Dermis blood vessel endothelial cell (primary cell): ENCODE measurements around the gene PPARA. TPM values are rescaled to one million over a fixed set of nuclear protein-coding genes. Genes with fewer than 3 reads are reported as not detected.
"Not testable (repeated sequence)": the region's sequence is repeated elsewhere in the genome, so short reads cannot be mapped to it uniquely, and the experiment has no call there.

Experiments used
- DNase-seq: peaks from one replicate; pipeline ENCODE4 v3.0.0; 2010
- total RNA-seq: library from RNA; depleted of rRNA; stranded (reverse); fragments of >200 nt; gene quantifications from 2 replicates; pipeline ENCODE4 v1.2.3, GENCODE V29; 2014

Gene PPARA
- total RNA-seq, 1 donor from 2014 or later, result 20.6 TPM

DNA sequence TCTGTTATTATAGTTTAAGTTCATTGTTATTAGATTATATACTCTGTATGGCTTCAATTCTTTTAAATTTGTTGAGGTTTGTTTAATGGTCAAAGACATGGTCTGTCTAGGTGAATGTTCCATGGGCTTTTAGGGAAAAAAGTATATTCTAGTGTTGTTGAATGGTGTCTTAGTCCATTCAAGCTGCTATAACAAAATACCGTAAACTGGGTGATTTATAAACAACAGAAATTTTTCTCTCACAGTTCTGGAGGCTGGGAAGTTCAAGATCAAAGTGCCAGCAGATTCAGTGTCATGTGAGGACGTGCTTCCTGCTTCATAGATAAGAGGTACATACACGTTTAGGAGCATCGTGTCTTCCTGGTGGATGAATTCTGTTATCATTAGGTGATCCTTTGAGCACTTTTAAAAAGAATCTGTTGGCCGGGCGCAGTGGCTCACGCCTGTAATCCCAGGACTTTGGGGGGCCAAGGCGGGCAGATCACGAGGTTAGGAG lies 26.2 kb downstream of the PPARA start:
- no peak for DNase-seq

GRCh38 chr22:46178755-46179505 lies 28.6 kb downstream of the PPARA start:
- no peak for DNase-seq

GRCh38 chr22:46179748-46180147 lies 29.4 kb downstream of the PPARA start:
- DNase-seq, result no peak

- no peak for DNase-seq
Observed at GRCh38 chr22:46180370-46181137, 30.2 kb downstream of the PPARA start.

DNA sequence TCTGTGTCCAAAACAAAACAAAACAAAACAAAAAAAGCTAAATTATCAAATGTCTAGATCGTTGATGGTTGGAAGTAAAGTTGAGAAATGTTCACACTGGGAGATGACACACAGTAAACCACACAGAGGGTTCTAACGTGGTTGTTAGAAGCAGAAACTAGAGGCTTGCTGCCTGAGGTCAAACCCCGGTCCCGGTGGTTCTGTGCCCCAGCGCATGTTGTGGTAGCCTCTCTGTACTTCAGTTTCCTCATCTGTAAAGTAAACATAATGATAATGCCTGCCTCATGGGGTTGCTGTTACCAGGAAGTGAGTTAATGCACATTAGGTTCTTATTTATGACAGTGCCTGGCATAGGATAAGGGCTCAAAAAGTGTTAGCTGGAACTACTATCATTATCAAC lies 33.4 kb downstream of the PPARA start:
- DNase-seq, result no peak

GRCh38 chr22:46185283-46185682 lies 35.0 kb downstream of the PPARA start:
- DNase-seq, result no peak

DNA sequence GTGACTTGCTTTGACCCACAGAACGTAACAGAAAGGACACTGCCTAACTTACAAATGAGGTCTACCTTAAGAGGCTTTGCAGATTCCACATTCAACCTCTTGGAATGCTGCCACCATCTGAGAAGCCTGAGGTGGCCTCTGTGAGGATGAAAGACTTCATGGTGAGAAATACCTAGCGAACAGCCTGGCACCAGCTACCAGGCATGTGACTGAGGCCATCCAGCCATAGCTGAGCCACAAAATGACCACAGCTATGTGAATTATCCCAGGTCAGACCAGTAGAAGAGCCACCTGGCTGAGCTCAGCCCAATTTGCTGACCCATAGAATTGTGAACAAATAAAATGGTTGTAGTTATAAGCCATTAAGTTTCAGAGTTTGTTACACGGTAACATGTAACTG lies 37.5 kb downstream of the PPARA start:
- DNase-seq, result no peak

- DNase-seq, result no peak
Observed at GRCh38 chr22:46192210-46192993, 42.1 kb downstream of the PPARA start.

DNA sequence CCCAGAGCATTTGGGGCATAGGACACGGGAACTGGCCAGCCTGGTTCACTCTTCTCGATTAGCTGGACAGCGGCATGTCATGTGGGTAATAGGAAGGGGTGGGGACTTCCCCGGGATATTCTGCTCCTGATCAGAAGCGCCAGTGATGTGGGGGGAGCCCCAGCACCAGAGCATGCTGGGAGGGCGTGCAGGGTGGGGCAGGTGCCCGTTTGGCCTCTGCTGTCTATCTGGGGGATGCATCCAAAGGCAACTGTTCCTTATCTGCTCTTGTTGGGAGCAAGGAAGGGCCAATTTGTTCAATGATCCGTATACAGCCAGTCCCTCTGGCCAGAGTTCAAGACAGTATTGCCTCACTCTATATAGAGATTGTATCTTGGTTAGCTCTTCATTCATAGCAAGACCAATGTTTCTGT lies 43.6 kb downstream of the PPARA start:
- DNase-seq, result peak; percentile 10

GRCh38 chr22:46195487-46196165 lies 45.3 kb downstream of the PPARA start:
- DNase-seq, result no peak

- DNase-seq, result no peak
Observed at GRCh38 chr22:46196278-46196677, 46.0 kb downstream of the PPARA start.

GRCh38 chr22:46198274-46198673 lies 47.9 kb downstream of the PPARA start:
- no peak for DNase-seq

DNA sequence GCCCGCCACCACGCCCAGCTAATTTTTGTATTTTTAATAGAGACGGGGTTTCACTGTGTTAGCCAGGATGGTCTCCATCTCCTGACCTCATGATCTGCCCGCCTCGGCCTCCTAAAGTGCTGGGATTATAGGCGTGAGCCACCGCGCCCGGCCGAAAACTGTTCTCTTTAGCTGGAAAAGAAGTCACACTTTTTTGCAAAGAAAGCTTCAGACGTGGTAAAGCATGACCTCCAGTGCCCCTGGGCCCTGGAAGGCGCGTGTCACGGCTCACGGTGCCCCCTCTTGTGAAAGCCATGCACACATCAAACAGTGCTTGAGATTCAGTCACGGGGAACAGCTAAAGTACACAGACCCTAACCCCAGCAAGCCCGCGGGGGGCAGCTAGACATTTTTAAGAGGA lies 48.5 kb downstream of the PPARA start:
- not testable (repeated sequence) for DNase-seq

DNA sequence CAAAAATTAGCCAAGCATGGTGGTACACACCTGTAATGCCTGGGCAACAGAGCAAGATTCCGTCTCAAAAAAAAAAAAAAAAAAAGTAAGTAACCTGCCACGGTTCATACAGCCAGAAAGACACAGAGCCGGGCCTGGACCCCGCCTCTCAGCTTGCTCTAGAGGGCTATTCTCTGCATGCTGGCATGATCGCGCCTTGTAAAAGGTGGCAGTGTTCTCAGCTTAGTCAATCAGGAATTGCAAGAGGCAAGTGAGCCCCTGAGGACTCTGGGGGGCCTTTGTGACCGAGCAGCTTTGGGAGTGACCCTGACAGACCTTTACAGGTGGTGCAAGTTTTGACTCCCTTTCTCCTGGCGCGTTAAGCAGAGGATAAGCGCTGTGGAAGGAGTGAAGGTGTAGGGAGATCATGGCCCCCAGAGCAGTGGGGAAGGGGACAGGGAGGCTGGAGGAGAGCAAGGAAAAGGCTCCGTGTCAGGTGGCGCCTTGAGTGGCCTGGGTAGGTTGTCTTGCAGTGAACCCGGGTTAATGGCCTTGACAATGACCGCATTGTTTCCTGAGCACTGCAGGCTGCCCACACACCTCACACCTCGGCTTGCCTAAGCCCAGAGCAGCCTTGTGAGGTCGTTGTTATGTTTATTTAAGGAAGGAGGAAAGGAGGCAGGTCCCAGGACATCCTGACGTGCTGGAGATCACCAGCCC lies 50.9 kb downstream of the PPARA start:
- DNase-seq, result no peak

- no peak for DNase-seq
Observed at GRCh38 chr22:46202897-46203600, 52.7 kb downstream of the PPARA start.

DNA sequence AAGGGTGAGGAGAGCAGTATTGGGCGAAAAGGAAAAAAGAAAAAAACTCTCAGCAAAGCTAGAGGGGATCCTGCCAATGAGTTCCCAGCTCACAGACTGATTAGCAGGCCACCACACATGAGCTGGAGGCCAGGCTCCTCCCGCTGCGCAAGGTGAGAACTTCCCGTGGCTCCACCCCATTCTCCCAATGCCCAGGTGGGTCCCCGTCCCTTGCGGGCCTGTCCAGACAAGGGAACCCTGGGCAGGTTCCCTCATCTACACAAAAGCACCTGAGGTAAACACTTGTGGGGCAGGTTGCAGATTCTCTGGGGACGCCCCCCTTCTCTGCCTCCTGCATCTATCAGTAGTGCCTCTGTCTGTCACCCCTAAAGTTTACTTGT lies 53.3 kb downstream of the PPARA start:
- DNase-seq, result no peak

- DNase-seq, result no peak
Observed at GRCh38 chr22:46209262-46209661, 58.9 kb downstream of the PPARA start.

DNA sequence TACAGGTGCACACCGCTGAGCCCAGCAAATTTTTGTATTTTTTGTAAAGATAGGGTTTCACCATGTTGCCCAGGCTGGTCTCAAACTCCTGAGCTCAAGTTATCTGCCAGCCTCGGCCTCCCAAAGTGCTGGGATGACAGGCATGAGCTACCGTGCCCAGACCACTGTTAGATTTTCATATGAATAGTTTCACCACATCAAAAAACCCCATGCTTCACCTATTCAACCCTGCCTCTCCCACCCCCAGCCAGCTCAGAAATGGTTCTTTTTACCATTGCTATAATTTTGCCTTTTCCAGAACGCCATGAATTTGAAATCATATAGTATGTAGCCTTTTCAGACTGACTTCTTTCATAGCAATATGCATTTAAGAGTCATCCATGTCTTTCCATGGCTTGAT lies 61.9 kb downstream of the PPARA start:
- no peak for DNase-seq

DNA sequence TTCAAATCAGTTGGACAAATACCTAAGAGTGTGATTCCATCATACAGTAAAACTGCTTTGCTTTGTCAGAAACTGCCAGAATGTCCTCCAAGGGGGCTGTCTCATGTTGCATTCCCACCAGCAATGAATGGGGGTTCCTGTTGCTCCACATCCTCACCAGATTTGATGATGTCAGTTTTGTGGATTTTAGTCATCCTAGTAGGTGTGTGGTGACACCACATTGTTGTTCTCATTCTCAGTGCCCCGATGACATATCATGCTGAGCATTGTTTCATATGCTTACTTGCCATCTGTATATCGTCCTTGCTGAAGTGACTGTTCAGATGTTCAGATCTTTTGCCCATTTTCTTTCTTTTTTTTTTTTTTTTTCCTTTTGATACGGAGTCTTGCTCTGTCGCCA lies 62.7 kb downstream of the PPARA start:
- no peak for DNase-seq

GRCh38 chr22:46214149-46214548 lies 63.8 kb downstream of the PPARA start:
- DNase-seq, result no peak

DNA sequence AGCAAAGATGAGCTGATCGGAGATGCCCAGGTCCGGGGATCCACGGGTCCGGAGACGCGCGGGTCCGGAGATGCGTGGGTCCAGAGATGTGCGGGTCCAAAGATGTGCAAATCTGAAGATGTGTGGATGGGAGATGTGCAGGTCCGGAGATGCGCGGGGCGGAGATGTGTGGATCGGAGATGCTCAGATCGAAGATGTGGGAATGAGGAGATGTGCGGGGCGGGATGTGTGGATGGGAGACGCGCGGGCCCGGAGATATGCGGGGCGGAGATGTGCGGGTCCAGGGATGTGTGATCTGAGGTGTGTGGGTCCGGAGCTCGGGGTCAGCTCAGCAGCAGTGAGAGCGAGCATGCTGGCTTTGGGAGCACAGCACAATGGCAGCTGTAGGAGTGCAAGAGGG lies 64.3 kb downstream of the PPARA start:
- no peak for DNase-seq
